Calu3 (cell line): ENCODE measurements around the gene LGMN. TPM values are rescaled to one million over a fixed set of nuclear protein-coding genes. Genes with fewer than 3 reads are reported as not detected.

Source experiments
- BruUV-seq: library from RNA; stranded (reverse); fragments of 400-500 nt; replicated peaks from 2 replicates; lab custom pipeline; 2021; lab: Mats Ljungman, UMichigan
- CTCF ChIA-PET: fragments of 300-600 bp; sonication (Branson Sonifier 250); formaldehyde crosslinking; loops from one replicate; lab custom pipeline; 2022; ENCODE audit warnings: antibody characterized with exemption; lab: Charles Lee
- DNase-seq: peaks from one replicate; pipeline ENCODE4 v3.0.0; 2022
- H3K27ac Mint-ChIP-seq: one replicate; pipeline ENCODE4 v1.8.0; 2022; ENCODE audit warnings: mixed read lengths; ENCODE audit not compliant: unreplicated experiment
- H3K27me3 Mint-ChIP-seq: one replicate; pipeline ENCODE4 v1.8.0; 2022; ENCODE audit warnings: mixed read lengths; ENCODE audit not compliant: unreplicated experiment
- H3K36me3 Mint-ChIP-seq: one replicate; pipeline ENCODE4 v1.8.0; 2022; ENCODE audit warnings: mild to moderate bottlenecking, moderate library complexity, mixed read lengths; ENCODE audit not compliant: insufficient read depth, unreplicated experiment
- H3K4me1 Mint-ChIP-seq: one replicate; pipeline ENCODE4 v1.8.0; 2022; ENCODE audit warnings: mild to moderate bottlenecking, low read depth, mixed read lengths; ENCODE audit not compliant: unreplicated experiment
- H3K4me3 Mint-ChIP-seq: one replicate; pipeline ENCODE4 v1.8.0; 2022; ENCODE audit warnings: mild to moderate bottlenecking, low read depth, moderate library complexity, mixed read lengths; ENCODE audit not compliant: unreplicated experiment
- H3K9me3 Mint-ChIP-seq: one replicate; pipeline ENCODE4 v1.8.0; 2022; ENCODE audit warnings: low read depth, mixed read lengths; ENCODE audit not compliant: unreplicated experiment
- CTCF ChIP-seq: fragments of 200-600 bp; IDR thresholded peaks from one replicate; pipeline ENCODE4 v1.8.0; 2022; ENCODE audit warnings: antibody characterized with exemption; ENCODE audit not compliant: unreplicated experiment
- intact Hi-C: fragments of 100-400 bp; cut with micrococcal nuclease; formaldehyde crosslinking; loops from one replicate; pipeline ENCODE4 v1.10.0; 2022; ENCODE audit not compliant: unreplicated experiment
- total RNA-seq: library from RNA; stranded (reverse); gene quantifications from 2 replicates; pipeline ENCODE4 v1.2.3, GENCODE V29; 2022

LGMN gene
- total RNA-seq, 1 experiment from 2014 or later: 64.9 TPM

- CTCF ChIA-PET: no interaction called here
- BruUV-seq: no TSS peak
- H3K9me3 Mint-ChIP-seq: no peaks in the 10 kb centered on the region
Measured at GRCh38 chr14:92676403-92677086, 71.9 kb downstream of the LGMN start.

GRCh38 chr14:92675976-92676375 is 72.5 kb downstream of the LGMN start:
- Mint-ChIP-seq H3K9me3 (no peaks in the 10 kb centered on the region), H3K4me3 (no peak overlapping the region), H3K4me1 (no peaks in the 10 kb centered on the region), H3K27ac (no peak overlapping the region), H3K27me3 (no peaks in the 10 kb centered on the region), H3K36me3 (no peaks in the 10 kb centered on the region)
- CTCF ChIA-PET: no interaction called here
- intact Hi-C loops: loop anchor here (2.0 kb wide), 1 partner anchor 67 kb away; no protein-coding TSS in a partner anchor
- BruUV-seq: no TSS peak
- TF ChIP-seq CTCF: no peak
- DNase-seq: no peak

More at GRCh38 chr14:92676403-92677086, 71.9 kb downstream of the LGMN start:
- intact Hi-C loops: no loop called here
- Mint-ChIP-seq H3K27me3 (no peaks in the 10 kb centered on the region), H3K36me3 (no peaks in the 10 kb centered on the region), H3K4me1 (no peaks in the 10 kb centered on the region), H3K27ac (no peak overlapping the region), H3K4me3 (no peak overlapping the region)
- no peak for TF ChIP-seq CTCF
- DNase-seq: no peak

- Mint-ChIP-seq H3K4me3 (no peak overlapping the region), H3K4me1 (no peaks in the 10 kb centered on the region), H3K9me3 (no peaks in the 10 kb centered on the region), H3K27ac (no peak overlapping the region), H3K36me3 (no peaks in the 10 kb centered on the region), H3K27me3 (no peaks in the 10 kb centered on the region)
- intact Hi-C loops: loop anchor here (2.0 kb wide), 1 partner anchor 67 kb away; no protein-coding TSS in a partner anchor
- CTCF ChIA-PET: interaction anchor here (0.6 kb wide), 1 partner anchor 29 kb away, joined by 3 read pairs; no protein-coding TSS in a partner anchor
- TF ChIP-seq CTCF: no peak
- DNase-seq: no peak
- BruUV-seq: no TSS peak
Measured at GRCh38 chr14:92675421-92675820, 73.0 kb downstream of the LGMN start.

GRCh38 chr14:92673601-92674150 is 74.8 kb downstream of the LGMN start:
- no peak for TF ChIP-seq CTCF
- no peak for DNase-seq
- Mint-ChIP-seq H3K27me3 (no peaks in the 10 kb centered on the region), H3K36me3 (no peaks in the 10 kb centered on the region), H3K4me3 (no peak overlapping the region), H3K9me3 (no peaks in the 10 kb centered on the region), H3K4me1 (no peaks in the 10 kb centered on the region), H3K27ac (no peak overlapping the region)
- CTCF ChIA-PET: interaction anchor here (1.0 kb wide), 1 partner anchor 17 kb away, joined by 3 read pairs; no protein-coding TSS in a partner anchor
- no TSS peak for BruUV-seq
- intact Hi-C loops: loop anchor here (2.0 kb wide), 1 partner anchor 65 kb away; no protein-coding TSS in a partner anchor
